Ishikawa (cell line): ENCODE data around the gene MYOF.

Experiments
- CEBPB ChIP-seq: IDR thresholded peaks from 2 replicates; pipeline ENCODE4 v1.6.1; 2012
- CREB1 ChIP-seq: IDR thresholded peaks from 2 replicates; pipeline ENCODE4 v1.6.1; 2012; ENCODE audit warnings: low read depth
- EGR1 ChIP-seq: IDR thresholded peaks from 2 replicates; pipeline ENCODE4 v1.6.1; 2012
- EP300 ChIP-seq: IDR thresholded peaks from 2 replicates; pipeline ENCODE4 v1.6.1; 2012; ENCODE audit warnings: borderline replicate concordance
- FOXM1 ChIP-seq: IDR thresholded peaks from 2 replicates; pipeline ENCODE4 v1.6.1; 2012; ENCODE audit warnings: low read depth, borderline replicate concordance
- MAX ChIP-seq: IDR thresholded peaks from 2 replicates; pipeline ENCODE4 v1.6.1; 2012
- NFIC ChIP-seq: IDR thresholded peaks from 2 replicates; pipeline ENCODE4 v1.6.1; 2012
- RAD21 ChIP-seq: IDR thresholded peaks from 2 replicates; pipeline ENCODE4 v1.6.1; 2012; ENCODE audit warnings: low read depth
- REST ChIP-seq: IDR thresholded peaks from 2 replicates; pipeline ENCODE4 v1.6.1; 2012; ENCODE audit warnings: low read depth, mild to moderate bottlenecking
- TAF1 ChIP-seq: IDR thresholded peaks from 2 replicates; pipeline ENCODE4 v1.6.1; 2012; ENCODE audit warnings: low read depth, mild to moderate bottlenecking
- TCF12 ChIP-seq: IDR thresholded peaks from 2 replicates; pipeline ENCODE4 v1.6.1; 2012; ENCODE audit warnings: low read depth
- TEAD4 ChIP-seq: IDR thresholded peaks from 2 replicates; pipeline ENCODE4 v1.6.1; 2012
- USF1 ChIP-seq: IDR thresholded peaks from 2 replicates; pipeline ENCODE4 v1.6.1; 2012
- YY1 ChIP-seq: IDR thresholded peaks from 2 replicates; pipeline ENCODE4 v1.6.1; 2012; ENCODE audit warnings: low read depth
- ZBTB7A ChIP-seq: IDR thresholded peaks from 2 replicates; pipeline ENCODE4 v1.6.1; 2012; ENCODE audit warnings: low read depth

The MYOF gene

GRCh38 chr10:93397020-93397419 is 85.1 kb downstream of the MYOF start:
- TF ChIP-seq CREB1 (no peak), TAF1 (no peak), NFIC (no peak), RAD21 (no peak), REST (no peak), ZBTB7A (no peak), TCF12 (no peak), YY1 (no peak), CEBPB (no peak)

GRCh38 chr10:93393211-93393610 is 88.9 kb downstream of the MYOF start:
- TF ChIP-seq FOXM1: no peak
- no peak for TF ChIP-seq USF1

GRCh38 chr10:93392121-93392520 is 90.0 kb downstream of the MYOF start:
- TF ChIP-seq USF1 (no peak), MAX (no peak), CEBPB (no peak), TEAD4 (no peak), TCF12 (no peak), YY1 (no peak), NFIC (no peak), TAF1 (no peak), EP300 (no peak), REST (no peak), ZBTB7A (no peak)

- no peak for TF ChIP-seq YY1
- TF ChIP-seq CREB1: no peak
- TF ChIP-seq TEAD4: no peak
- TF ChIP-seq FOXM1: no peak
- TF ChIP-seq EGR1: no peak
- no peak for TF ChIP-seq USF1
- TF ChIP-seq TCF12: no peak
- no peak for TF ChIP-seq EP300
- TF ChIP-seq TAF1: no peak
- no peak for TF ChIP-seq NFIC
- TF ChIP-seq ZBTB7A: no peak
- no peak for TF ChIP-seq CEBPB
- no peak for TF ChIP-seq REST
- no peak for TF ChIP-seq RAD21
- TF ChIP-seq MAX: no peak
These were observed 91.6 kb downstream of the MYOF start for GRCh38 chr10:93390306-93391090.
